HEK293 (cell line): ENCODE measurements around the gene PTPRN2.

Experiments
- CTCF ChIP-seq: fragments of 450-650 bp; formaldehyde crosslinking; IDR thresholded peaks from 2 replicates; pipeline ENCODE4 v1.5.1; 2016; ENCODE audit warnings: missing biosample characterization, missing genetic modification characterization
- ZNF785 ChIP-seq: fragments of 450-650 bp; formaldehyde crosslinking; IDR thresholded peaks from 2 replicates; pipeline ENCODE4 v1.5.1; 2016; ENCODE audit warnings: missing biosample characterization, missing genetic modification characterization
- TF ChIP-seq, protein P1 (sequence below): fragments of 450-650 bp; formaldehyde crosslinking; IDR thresholded peaks from 2 replicates; pipeline ENCODE4 v1.5.1; 2017; ENCODE audit warnings: missing biosample characterization, missing genetic modification characterization

- TF ChIP-seq CTCF (tag by site-specific recombination), result no peak
- TF ChIP-seq, protein P1, sequence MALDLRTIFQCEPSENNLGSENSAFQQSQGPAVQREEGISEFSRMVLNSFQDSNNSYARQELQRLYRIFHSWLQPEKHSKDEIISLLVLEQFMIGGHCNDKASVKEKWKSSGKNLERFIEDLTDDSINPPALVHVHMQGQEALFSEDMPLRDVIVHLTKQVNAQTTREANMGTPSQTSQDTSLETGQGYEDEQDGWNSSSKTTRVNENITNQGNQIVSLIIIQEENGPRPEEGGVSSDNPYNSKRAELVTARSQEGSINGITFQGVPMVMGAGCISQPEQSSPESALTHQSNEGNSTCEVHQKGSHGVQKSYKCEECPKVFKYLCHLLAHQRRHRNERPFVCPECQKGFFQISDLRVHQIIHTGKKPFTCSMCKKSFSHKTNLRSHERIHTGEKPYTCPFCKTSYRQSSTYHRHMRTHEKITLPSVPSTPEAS (tag by site-specific recombination), result no peak
- TF ChIP-seq ZNF785 (tag by site-specific recombination), result no peak
Observed at GRCh38 chr7:158002486-158003080, 585.0 kb downstream of the PTPRN2 start.
